ELF-1 (cell line): ENCODE data around the gene ALDH1L1.
A peak's percentile ranks its signal among the peaks of the same experiment; 100 is the strongest.
"Not testable (repeated sequence)": the region's sequence is repeated elsewhere in the genome, so short reads cannot be mapped to it uniquely, and the experiment has no call there.

ENCODE experiments used
- DNase-seq: peaks from one replicate; pipeline ENCODE4 v3.0.0-alpha.2; 2016; ENCODE audit warnings: low read depth, low spot score

Gene ALDH1L1

DNA sequence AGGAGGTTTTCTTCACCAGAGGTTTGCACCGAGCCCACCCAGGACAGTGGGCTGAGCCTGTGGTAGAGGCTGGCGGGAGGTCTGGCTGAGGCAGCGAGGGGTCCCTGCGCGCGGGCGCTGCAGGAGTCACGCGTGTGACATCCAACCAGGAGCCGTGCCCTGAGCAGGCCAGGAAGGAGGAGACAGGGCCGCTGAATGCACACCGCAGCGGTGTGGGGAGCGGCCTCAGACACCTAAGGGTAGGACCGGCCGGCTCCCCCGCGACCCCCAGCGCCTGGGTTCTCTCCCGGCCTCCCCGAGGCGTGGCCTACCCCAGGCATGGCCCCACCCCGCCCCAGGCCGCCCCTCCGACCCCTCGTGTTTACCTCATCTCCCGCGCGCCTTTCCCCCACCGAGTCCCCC is 96.9 kb downstream of the ALDH1L1 start:
- DNase-seq: peak; percentile 35

DNA sequence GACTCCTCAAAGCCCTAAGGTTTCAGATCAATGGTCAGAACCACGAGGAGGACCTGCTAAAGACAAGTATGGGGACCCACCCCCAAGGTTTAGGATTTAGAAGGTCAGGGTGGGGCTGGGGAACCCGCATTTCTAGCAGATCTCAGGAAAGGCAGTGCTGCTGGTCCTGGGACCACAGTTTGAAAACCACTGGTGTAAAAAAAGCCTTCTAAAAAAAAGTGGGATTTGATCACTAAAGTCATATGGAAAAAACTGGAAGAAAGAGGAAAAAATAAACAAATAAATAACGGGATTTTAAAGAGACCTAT is 97.3 kb downstream of the ALDH1L1 start:
- DNase-seq: no peak

DNA sequence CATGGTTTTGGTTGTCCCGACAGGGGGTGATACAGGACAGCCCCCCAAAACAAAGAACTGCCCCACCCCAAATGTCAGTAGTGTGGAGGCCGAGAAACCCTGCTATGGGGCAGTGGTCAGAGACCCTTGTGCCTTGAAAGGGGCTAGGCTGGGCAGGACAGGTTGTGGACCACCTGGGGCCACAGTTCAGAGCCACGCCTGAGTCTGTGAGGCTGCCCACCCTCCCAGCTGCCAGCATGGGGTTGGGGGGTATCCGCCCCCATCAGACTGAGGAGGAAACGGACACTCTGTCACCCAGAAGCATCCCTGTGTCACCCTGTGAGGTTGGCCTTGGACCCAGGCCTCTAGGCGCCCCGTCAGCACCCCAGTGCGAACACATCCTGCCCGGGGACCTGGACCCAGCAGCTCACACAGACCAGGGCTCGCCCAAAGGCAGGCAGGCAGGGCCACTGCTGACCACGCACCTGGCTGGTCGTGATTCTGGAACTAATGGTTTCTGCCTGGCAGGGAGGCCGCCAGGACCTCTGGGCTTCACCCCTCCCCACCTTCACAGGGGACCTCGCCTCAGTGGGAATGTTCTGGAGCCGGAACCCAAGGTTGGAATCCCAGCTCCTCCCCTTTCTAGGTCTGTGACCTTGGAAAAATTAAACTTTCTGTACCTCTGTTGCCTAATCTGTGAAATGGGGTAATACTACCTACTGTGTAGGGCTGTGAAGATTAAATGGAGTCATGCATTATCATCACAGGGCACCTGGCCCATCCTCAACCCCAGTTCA is 97.8 kb downstream of the ALDH1L1 start:
- no peak for DNase-seq

DNA sequence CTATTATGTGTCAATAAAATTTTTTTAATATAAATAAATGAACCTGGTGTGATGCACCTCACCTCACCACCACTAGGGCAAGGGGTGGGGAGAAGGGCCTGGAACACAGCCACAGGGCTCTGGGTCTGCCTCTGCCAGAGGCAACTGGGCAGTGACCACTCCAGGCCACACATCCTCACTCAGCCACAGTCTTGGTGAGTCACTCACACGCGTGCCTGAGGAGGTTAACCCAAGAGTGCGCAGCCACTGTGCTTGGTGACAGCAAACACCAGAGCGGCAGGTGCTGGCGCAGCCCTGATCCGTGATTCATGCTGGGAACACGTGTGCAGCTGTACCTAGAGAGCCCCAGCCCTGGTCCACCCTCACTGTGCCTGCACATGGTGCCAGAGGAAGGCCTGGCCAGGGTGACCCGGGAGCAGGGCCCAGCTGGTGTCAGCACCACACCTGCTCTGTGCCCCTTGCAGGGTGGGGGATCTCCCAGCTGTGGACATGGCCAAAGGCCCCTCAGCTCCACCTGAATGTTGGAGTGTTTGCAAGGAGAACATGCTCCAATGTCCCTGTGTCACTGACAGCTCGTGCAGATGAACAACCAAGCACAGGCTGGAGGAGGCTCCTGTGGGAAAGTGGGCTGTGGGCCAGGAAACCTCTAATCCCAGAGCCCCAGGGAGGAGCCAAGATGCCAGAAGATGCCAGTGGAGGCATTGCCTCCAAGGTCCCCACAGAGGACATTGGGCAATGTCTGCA is 98.6 kb downstream of the ALDH1L1 start:
- DNase-seq: peak; percentile 18

DNA sequence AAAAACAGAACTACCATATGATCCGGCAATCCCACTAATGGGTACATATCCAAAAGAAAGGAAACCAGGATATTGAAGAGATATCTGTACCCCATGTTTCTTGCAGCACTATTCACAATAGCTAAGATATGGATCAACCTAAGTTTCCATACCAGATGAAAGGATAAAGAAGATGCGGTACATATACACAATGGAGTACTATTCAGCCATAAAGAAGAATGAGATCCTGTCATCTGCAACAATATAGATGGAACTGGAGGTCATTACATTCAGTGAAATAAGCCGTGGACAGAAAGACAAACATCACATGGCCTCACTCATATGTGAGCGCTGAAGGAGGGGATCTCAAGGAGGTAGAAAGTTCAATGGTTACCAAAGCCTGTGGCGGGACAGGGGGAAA is 99.4 kb downstream of the ALDH1L1 start:
- no peak for DNase-seq

DNA sequence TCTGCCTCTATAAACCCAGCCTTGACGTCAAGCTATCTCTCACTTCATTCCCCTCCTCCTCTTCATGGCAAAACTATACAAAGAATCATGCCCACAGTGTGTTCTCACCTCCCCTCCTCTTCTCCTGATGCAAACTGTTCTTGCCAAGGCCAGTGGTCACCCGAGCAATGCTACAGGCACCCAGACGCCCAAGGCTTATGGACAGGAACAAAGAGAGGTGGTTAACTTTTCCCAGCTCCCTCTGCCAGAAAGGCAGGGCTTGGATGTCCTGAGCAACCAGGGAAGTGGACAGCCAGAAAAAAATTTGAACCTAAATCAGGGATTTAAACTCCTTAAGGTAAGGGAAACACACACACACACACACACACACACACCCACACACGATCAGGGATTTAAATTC is 101.5 kb downstream of the ALDH1L1 start:
- no peak for DNase-seq

DNA sequence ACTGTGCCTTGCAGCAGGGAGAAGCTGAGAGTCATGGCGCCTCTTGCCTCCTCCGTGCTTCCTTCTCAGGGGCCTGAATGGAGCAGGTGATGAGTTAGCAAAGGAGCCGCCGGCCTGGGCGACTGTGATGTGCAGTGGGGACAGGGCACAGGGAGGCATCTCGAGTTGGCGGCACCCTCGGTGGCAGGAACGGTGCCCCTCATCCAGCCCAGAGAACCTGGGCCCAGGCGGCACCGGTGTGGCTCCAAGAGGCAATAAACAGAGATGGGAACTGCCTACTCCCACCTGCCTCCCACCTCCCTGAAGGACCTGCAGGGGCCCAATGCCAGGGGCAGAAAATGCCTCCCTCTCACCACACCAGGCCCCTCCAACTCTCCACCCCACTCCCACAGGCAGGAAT is 102.6 kb downstream of the ALDH1L1 start:
- DNase-seq: no peak

DNA sequence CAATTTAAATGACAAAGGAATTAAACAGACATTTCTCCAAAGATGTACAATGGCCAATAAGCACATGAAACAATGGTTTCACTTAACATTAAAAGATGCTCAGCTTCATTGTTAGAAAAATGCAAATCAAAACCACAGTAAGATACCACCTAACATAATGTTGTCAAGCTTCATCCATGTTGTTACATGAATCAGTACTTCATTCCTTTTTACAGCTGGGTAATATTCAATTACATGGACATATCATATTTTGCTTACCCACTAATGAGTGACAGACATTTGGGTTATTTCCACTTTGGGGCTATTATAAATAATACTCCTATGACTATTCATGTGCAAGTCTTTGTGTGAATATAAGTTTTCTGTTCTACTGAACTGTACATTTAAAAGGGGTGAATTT is 104.2 kb downstream of the ALDH1L1 start:
- DNase-seq: no peak

DNA sequence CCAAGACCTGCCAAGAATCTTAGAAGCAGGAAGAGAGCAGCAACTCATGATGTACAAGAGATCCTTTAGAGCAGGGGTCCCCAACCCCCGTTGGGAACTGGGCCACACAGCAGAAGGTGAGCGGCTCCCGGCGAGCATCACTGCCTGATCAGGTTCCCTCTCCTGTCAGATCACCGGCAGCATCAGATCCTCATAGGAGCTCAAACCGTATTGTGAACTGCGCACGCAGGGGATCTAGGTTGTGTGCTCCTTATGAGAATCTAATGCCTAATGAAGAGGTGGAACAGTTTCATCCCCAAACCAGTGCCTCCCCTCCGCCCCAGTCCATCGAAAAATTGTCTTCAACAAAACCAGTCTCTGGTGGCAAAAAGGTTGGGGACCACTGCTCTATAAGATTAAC is 110.2 kb downstream of the ALDH1L1 start:
- no peak for DNase-seq

DNA sequence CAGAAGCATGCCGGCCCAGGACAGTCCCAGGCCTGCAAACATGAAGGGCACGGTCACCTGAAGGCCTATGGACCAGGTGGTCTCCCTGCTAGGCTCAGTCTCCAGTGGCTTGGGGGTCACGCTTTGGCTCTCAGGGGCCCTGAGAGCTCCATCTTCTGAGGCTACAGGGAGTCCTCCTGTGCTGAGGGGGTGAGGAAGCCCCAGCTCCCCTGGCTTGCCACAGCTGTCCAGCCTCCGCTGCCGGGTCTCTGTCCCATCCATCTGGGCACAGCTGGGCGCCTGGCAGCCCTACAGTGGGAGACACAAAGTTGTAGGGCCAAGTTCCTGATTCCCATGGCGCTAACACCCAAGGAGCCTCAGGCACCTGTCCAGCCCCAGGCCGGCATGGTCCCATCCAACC is 112.4 kb downstream of the ALDH1L1 start:
- DNase-seq: no peak

DNA sequence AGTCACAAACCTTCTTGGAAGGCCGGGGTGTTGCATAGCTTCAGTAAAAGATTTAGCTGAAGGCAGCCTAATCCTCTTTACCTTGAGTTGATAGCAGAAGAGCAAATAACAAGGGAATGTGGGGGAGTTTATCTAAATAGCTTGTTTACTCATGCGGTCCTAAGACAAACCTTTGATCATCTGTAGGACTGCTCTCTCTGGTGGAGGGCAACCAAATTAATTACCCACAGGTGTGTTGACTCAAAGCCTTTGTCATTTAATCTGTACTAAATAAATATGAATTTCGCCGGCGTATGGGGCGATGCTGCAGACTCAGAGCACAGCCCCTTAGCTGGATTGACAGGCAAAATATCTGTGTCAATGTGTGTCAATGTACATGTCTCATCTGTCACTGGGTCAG is 113.7 kb downstream of the ALDH1L1 start:
- not testable (repeated sequence) for DNase-seq

DNA sequence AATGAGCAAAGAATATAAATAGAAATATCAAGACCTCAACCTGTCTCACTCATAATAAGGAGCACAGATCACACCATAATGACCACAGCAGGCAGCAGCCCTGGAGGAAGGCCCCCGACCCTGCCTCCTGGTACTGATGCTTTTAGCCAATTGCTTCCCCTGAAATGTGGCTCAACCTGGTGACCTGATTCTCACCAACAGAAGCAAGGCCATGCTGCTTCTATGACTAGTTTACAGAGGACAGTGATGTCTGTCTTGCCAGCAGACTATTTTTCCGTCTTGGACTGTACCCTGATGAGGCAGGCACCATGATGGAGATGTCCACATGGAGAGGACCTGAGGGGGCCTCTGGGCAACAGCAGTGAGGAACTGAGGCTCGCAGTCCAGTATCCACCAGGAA is 114.5 kb downstream of the ALDH1L1 start:
- DNase-seq: no peak

DNA sequence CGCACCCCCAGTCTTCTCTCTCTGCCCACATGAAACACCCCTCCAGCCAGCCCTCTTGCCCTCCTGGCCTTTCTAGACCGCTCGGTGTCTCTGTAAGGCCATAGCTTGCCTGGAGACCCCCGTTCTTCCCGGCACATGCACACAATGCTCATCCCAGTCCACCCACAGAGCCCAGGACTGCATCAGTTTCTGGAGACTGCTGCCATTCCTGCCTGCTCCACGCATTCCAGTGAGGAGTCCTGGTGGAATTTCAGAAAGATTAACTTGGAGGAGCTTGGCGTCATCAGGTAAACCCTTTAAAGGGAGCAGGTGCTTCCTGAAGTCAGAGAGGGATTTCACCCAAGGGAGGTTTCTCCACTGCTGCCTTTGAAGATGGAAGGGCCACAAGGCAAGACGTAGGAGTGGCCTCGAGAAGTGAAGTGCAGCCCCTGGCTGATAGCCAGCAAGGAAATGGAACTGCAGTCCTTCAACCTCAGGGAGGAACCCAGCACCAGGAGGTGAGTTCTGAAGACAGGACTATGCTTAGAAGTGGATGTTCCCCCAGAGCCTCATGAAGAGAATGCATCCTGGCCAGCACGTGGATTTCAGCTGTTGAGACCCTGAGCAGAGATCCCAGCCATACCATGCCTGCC is 115.6 kb downstream of the ALDH1L1 start:
- no peak for DNase-seq

DNA sequence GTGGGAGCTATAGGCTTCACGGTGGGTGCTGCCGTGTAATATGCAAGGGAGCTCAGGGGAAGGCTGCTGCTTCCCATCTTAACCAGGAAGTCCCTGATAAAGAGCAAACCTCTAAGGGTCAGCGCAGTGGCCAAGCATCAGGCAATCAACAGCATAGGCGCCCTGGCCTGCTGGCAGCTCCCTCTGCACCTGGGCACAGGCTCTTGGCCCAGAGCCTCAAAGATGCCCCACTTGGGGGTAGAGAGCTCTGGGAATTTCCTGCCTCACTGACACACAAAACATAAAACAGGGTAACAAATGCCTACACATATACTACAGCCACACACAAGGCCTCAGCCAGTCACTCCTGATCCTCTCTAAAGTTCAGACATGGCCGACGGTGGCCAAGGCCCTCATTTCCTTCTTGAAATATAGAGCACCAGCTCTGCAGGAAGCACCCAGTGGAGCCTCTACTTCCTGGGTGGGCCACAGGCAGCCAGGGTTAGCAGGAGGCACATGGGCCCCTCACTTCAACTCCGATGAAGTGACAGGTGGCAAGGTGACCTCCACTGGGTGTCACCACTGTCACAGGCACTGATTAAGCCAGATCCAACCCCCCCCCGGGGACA is 116.9 kb downstream of the ALDH1L1 start:
- no peak for DNase-seq

DNA sequence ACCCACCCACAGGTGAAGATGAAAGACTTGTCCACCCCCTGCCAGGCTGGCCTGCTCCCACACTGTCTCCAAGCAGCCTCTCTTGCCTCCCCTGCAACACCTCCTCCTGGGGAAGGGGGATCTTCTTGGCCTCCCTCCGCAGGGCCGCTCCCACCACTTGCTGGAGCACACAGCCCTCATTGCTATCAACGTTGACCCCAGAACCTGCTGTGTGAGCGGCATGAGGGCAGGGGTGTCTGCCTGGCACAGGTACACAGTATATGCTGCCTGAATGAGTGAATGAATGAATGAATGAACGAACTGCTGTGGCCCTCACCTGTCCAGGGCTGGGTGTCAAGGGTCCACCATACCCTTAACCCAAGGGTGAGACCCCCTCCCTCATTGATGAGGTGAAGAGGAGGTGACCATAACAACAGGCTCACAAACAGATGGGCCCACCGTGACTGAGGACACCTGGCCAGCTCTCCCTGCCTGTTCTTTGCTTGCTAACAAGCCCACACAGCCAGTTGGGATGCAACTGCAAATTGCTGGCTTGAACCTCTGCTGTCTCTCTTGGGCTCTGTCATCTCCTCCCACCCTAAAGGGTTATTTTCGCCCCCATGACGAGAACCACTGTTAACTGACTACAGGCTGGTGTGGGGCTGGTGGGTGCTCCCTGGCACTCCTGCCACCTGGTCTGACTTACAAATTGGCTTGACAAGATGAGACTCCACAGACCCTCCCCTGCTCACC is 118.9 kb downstream of the ALDH1L1 start:
- DNase-seq: no peak

DNA sequence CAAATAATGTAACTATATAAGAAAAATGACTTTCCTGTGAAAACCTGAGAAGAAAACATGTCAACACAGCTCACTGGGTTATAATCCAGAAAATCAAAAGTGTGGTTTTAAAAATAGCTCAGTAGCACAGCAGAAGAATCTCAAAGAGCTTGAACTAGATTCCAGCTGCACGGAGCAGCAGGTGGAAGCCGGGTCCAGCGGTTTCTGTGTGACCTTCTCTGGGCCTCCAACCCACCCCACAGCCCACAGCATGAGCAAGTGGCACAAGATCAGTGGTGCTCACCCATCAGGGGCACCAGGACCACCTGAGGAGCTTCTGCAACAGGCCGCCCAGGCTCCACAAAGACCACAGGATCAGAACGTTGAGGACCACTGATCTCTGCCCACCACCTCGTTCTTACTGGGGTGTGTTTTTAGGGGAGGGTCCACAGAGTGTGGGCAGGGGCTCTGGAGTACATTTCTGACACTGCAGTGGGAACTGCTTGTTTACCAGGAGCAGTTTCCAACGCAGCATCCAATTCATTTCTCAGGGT is 119.7 kb downstream of the ALDH1L1 start:
- DNase-seq: no peak

DNA sequence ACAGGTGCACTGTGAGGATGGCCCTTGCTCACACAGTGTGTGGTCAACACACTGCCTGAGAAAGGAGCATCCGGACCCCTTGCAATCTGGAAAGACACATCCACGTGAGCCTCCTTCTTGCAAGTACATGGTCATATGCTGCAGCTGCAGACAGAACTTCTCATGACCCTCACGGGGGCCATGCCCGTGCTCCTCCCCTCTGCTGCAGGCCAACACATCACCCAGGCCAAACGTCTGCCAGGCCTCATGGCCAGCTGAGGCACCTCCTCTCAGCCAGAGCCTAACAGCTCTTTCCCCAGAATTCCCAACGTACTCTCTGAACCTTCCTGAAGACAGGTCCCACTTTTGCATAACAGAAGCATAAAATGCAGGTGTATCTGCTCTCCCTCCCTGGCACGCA is 121.7 kb downstream of the ALDH1L1 start:
- DNase-seq: no peak

DNA sequence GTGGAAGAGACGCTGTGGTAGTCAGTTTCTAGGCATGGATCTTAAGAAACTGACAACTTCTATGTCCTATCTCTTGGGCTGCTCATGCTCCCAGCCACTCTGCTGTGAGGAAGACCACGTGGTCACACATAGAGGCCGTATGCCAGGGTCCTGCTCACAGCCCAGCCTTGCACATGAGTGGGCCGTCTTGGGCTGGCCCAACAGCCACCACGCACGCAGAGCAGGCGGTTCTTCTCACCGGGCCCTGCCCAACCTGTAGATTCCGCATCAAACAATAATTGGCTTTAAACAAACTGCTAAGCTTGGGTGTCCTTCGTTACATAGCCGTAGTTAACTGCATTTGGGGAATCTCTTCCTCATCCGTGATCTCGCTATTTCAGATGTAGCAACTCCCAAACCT is 122.5 kb downstream of the ALDH1L1 start:
- no peak for DNase-seq

DNA sequence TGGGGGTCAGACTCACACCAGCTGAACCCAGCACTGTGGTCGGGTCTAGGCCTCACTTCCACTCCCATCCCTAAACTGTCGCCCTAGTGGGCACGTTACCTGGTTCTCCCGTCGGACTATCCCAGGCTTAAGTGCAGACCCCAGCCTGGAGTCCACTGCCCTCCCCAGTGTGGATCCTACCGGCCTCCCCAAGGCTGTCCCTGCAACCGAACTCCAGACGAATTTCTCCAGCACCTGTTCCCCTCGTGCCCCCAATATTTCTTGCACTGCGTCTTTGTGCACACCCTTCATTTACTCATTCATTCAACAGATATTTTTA is 122.9 kb downstream of the ALDH1L1 start:
- DNase-seq: no peak

DNA sequence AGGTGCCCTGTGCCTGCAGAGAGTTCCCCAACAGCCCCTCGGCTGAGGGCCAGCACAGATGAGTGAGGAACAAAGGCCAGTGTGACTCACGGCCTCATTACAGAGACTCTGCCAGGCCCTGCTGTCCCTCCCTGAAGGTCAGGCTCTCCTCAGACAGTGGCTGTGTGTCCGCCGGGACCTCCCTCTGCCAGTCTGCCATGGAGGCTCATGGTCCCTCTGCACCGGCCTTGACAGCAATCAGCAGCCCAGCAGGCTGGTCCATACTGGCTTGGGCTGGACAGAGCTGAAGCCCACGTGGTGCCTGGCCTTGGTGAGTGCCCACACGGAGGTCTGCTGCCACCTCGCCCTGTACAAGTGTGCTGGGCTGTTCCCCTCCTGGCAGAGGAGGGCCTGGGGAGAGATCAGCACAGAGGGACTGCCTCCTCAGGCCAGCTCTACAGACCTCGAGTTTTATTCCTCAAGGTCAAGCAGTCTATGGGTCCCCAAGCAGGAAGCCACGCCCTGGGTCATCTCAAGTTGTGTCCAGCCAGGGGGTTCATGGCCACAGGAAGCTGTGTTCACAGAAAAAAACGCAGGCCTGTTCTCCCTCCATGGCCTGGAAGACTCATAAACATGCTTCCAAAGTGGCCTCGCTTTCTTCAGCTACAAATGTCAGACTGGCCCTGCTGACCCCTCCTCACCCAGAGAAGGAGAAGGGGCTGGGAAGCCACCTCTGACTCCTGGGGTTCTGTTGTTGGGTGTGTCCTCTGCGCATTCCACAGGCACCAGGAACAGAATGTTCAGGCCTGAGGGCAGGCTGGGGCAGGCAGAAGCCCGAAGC is 123.5 kb downstream of the ALDH1L1 start:
- DNase-seq: peak; percentile 58

DNA sequence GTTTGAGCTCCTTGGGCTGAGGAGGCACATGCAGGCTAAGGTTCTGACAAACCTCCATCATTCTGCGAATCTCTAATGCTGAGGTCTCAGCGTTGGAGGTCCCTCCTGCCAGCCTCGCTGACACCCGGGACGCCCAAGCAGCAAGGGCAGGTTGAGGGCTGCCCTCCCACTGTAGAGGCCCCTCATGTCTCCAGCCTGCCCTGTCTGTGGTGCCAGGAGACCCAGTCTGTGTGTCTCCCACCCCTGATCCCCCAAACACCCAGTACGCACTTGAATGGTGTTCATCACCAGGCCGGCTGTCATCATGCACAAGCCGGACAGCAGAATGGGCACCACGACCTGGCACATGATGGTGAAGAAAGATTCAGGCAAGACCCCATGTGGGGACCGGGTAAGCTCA is 124.3 kb downstream of the ALDH1L1 start:
- no peak for DNase-seq
